K562 (cell line): Measurements from ENCODE around the gene MCCC2. TPM values are rescaled to one million over a fixed set of nuclear protein-coding genes. Genes with fewer than 3 reads are reported as not detected.

Source experiments
- ATAC-seq: fragments of 200-7000 bp; cut with Tn5 transposase; 3 replicates; pipeline ENCODE4 v1.9.1; 2020; ENCODE audit warnings: moderate library complexity
- BruUV-seq: library from RNA; stranded (reverse); fragments of 400-500 nt; replicated peaks from 2 replicates; lab custom pipeline; 2021; lab: Mats Ljungman, UMichigan
- CTCF ChIA-PET: fragments of 300-600 bp; formaldehyde crosslinking; extraction: SDS; loops from one replicate; lab custom pipeline; 2021; ENCODE audit warnings: low intra/inter-chr PET ratio; lab: Yijun Ruan, JAX
- POLR2A ChIA-PET: fragments of 300-600, 350-650 bp; sonication (Branson Sonifier 250); formaldehyde crosslinking; extraction: SDS; loops from one replicate; lab custom pipeline; 2021; ENCODE audit warnings: antibody characterized with exemption, inconsistent platforms; lab: Yijun Ruan, JAX
- DNase-seq, 4 experiments: peaks; one replicate each; pipeline versions ENCODE4 v3.0.0 to v3.0.0-alpha.2; 2011 to 2018; ENCODE audit warnings: low spot score in 3 of 4, mixed read lengths in 3 of 4; ENCODE audit errors: extremely low read depth in 1 of 4
- FAIRE-seq: peaks from 2 replicates; lab custom pipeline; 2011; peaks lifted over from hg19 to GRCh38; lab: Jason Lieb, UNC
- H2AFZ ChIP-seq: 2 replicates; pipeline ENCODE4 v1.6.0; 2011; ENCODE audit warnings: low read depth, low read length, control low read depth, inconsistent platforms
- H3K27ac ChIP-seq: fragments of 200-600 bp; 3 replicates; pipeline ENCODE4 v1.8.0; 2011; ENCODE audit warnings: low read depth, mild to moderate bottlenecking, control low read depth, inconsistent platforms, low read length, moderate library complexity, mixed read lengths; ENCODE audit errors: extremely low read depth
- H3K27me3 ChIP-seq, 2 experiments: fragments of 300-600 bp in 1 of 2; 2 replicates in 1 of 2; 3 replicates in 1 of 2; pipeline versions ENCODE4 v1.6.0 to v1.8.0; 2011; ENCODE audit warnings: inconsistent platforms in 2 of 2, low read length in 2 of 2, mild to moderate bottlenecking in 1 of 2, mixed read lengths in 1 of 2, moderate library complexity in 1 of 2; ENCODE audit not compliant: control insufficient read depth in 2 of 2, insufficient read depth in 2 of 2
- H3K36me3 ChIP-seq: fragments of 300-600 bp; 3 replicates; pipeline ENCODE4 v1.8.0; 2011; ENCODE audit warnings: mild to moderate bottlenecking, low read length, inconsistent platforms; ENCODE audit not compliant: control insufficient read depth, insufficient read depth
- H3K4me1 ChIP-seq, 2 experiments: fragments of 200-600 bp in 1 of 2; replicated peaks in 1 of 2; 2 replicates in 1 of 2; 3 replicates in 1 of 2; pipeline versions ENCODE4 v1.5.1 to v1.8.0; 2011; ENCODE audit warnings: inconsistent platforms in 2 of 2, low read length in 2 of 2, mild to moderate bottlenecking in 1 of 2, mixed read lengths in 1 of 2, moderate library complexity in 1 of 2; ENCODE audit not compliant: control insufficient read depth in 2 of 2, insufficient read depth in 2 of 2
- H3K4me2 ChIP-seq: 2 replicates; pipeline ENCODE4 v1.6.1; 2011; ENCODE audit warnings: low read length, control low read depth, inconsistent platforms, mixed read lengths; ENCODE audit not compliant: insufficient read depth
- H3K4me3 ChIP-seq: fragments of 200-600 bp; sonication (generic), shearing (Covaris generic); 2 replicates; pipeline ENCODE4 v1.5.1; 2016; ENCODE audit warnings: control low read depth, inconsistent platforms
- H3K79me2 ChIP-seq: fragments of 200-600 bp; 3 replicates; pipeline ENCODE4 v1.8.0; 2011; ENCODE audit warnings: low read length, inconsistent platforms; ENCODE audit not compliant: control insufficient read depth, insufficient read depth
- H3K9ac ChIP-seq, 2 experiments: 2 replicates each; pipeline versions ENCODE4 v1.6.0 to v1.6.1; 2011; ENCODE audit warnings: low read depth in 2 of 2, low read length in 2 of 2, control low read depth in 1 of 2, inconsistent platforms in 1 of 2, mild to moderate bottlenecking in 1 of 2, mixed read lengths in 1 of 2; ENCODE audit not compliant: insufficient read depth in 1 of 2
- H3K9me1 ChIP-seq: one replicate; pipeline ENCODE4 v1.6.0; 2011; ENCODE audit warnings: inconsistent platforms, mild to moderate bottlenecking, low read length, moderate library complexity; ENCODE audit not compliant: control insufficient read depth, insufficient read depth
- H3K9me3 ChIP-seq: replicated peaks from 2 replicates; pipeline ENCODE4 v1.5.1; 2011; ENCODE audit warnings: low read depth, low read length, inconsistent platforms; ENCODE audit not compliant: control insufficient read depth, insufficient read depth
- H4K20me1 ChIP-seq: replicated peaks from 2 replicates; pipeline ENCODE4 v1.6.1; 2011; ENCODE audit warnings: low read length, inconsistent platforms, mixed read lengths; ENCODE audit not compliant: control insufficient read depth, insufficient read depth
- BDP1 ChIP-seq: IDR thresholded peaks from 3 replicates; pipeline ENCODE4 v1.6.1; 2011; ENCODE audit not compliant: insufficient read length, insufficient read depth
- BHLHE40 ChIP-seq: IDR thresholded peaks from 2 replicates; pipeline ENCODE4 v1.6.1; 2011; ENCODE audit warnings: low read length, improper control_type of control experiment
- FOXK1 ChIP-seq: sonication (generic); formaldehyde crosslinking; IDR thresholded peaks from 2 replicates; pipeline ENCODE4 v1.8.0; 2022; ENCODE audit warnings: missing genetic modification reagents, mild to moderate bottlenecking, borderline replicate concordance
- IRF9 ChIP-seq: fragments of 450-650 bp; IDR thresholded peaks from 2 replicates; pipeline ENCODE4 v1.6.1; 2016; ENCODE audit warnings: missing biosample characterization, missing genetic modification characterization
- MTF1 ChIP-seq: fragments of 250-450 bp; sonication (Bioruptor Pico); IDR thresholded peaks from 2 replicates; pipeline ENCODE4 v1.9.0; 2021; ENCODE audit warnings: moderate library complexity, mild to moderate bottlenecking, inconsistent platforms, borderline replicate concordance
- POLR3G ChIP-seq: IDR thresholded peaks from 2 replicates; pipeline ENCODE4 v1.6.1; 2011; ENCODE audit not compliant: insufficient read length, insufficient replicate concordance; ENCODE audit errors: extremely low read depth
- PREB ChIP-seq: sonication (generic); formaldehyde crosslinking; IDR thresholded peaks from 2 replicates; pipeline ENCODE4 v1.8.1; 2023; ENCODE audit warnings: mild to moderate bottlenecking, missing genetic modification reagents
- RBM15 ChIP-seq: fragments of 200-400 bp; formaldehyde crosslinking; IDR thresholded peaks from 2 replicates; pipeline ENCODE4 v1.6.1; 2018; ENCODE audit warnings: mild to moderate bottlenecking, low read length, moderate library complexity; ENCODE audit not compliant: insufficient read depth
- RFX7 ChIP-seq: fragments of 250-450 bp; sonication (Bioruptor Pico); IDR thresholded peaks from 2 replicates; pipeline ENCODE4 v1.5.1; 2021; ENCODE audit warnings: mild to moderate bottlenecking
- SIRT6 ChIP-seq: IDR thresholded peaks from one replicate; pipeline ENCODE4 v1.6.1; 2012; ENCODE audit warnings: low read depth, mild to moderate bottlenecking, control low read depth, inconsistent platforms, low read length, moderate library complexity
- STAT5A ChIP-seq: IDR thresholded peaks from 2 replicates; pipeline ENCODE4 v1.6.1; 2012; ENCODE audit warnings: low read length, inconsistent platforms, borderline replicate concordance
- TRIM25 ChIP-seq: fragments of 450-650 bp; IDR thresholded peaks from 2 replicates; pipeline ENCODE4 v1.7.0; 2016; ENCODE audit warnings: borderline replicate concordance
- ZBTB34 ChIP-seq: fragments of 250-450 bp; sonication (Bioruptor Pico); IDR thresholded peaks from 2 replicates; pipeline ENCODE4 v1.8.0; 2021; ENCODE audit warnings: mild to moderate bottlenecking, moderate library complexity
- ZFP36 ChIP-seq: fragments of 150-350 bp; IDR thresholded peaks from 2 replicates; pipeline ENCODE4 v1.6.1; 2018; ENCODE audit warnings: low read length, low read depth; ENCODE audit not compliant: partially characterized antibody
- ZNF239 ChIP-seq: fragments of 250-450 bp; sonication (Bioruptor Pico); IDR thresholded peaks from 2 replicates; pipeline ENCODE4 v1.4.0; 2020; ENCODE audit warnings: mild to moderate bottlenecking
- ZNF3 ChIP-seq: fragments of 250-450 bp; sonication (Bioruptor Pico); IDR thresholded peaks from 2 replicates; pipeline ENCODE4 v1.5.0; 2021; ENCODE audit warnings: mild to moderate bottlenecking, moderate library complexity
- ZNF511 ChIP-seq: sonication (generic); formaldehyde crosslinking; IDR thresholded peaks from 2 replicates; pipeline ENCODE4 v1.8.0; 2022; ENCODE audit warnings: mild to moderate bottlenecking, missing genetic modification reagents
- ZNF766 ChIP-seq: fragments of 200-800 bp; sonication (Bioruptor generic); conservative IDR thresholded peaks from 2 replicates; pipeline ENCODE4 v1.6.1; 2016; ENCODE audit warnings: missing genetic modification characterization, missing compliant biosample characterization
- ZNF778 ChIP-seq: fragments of 450-650 bp; formaldehyde crosslinking; IDR thresholded peaks from 2 replicates; pipeline ENCODE4 v1.4.0; 2020; ENCODE audit warnings: mild to moderate bottlenecking, moderate library complexity
- WGBS: fragments of 100-300 bp; shearing (Covaris generic); methylation state at CpG from one replicate; pipeline ENCODE4 v1.1.6; 2016; ENCODE audit warnings: low coverage, mixed read lengths; ENCODE audit not compliant: insufficient coverage; ENCODE audit errors: missing lambda C conversion rate; 5-methylcytosine and 5-hydroxymethylcytosine counted together
- in situ Hi-C: fragments of 300-500 bp; cut with MboI; formaldehyde crosslinking; loops from 4 replicates; pipeline ENCODE4 v1.15.0; 2018; ENCODE audit warnings: inconsistent platforms, mixed read lengths
- intact Hi-C: fragments of 100-400 bp; cut with micrococcal nuclease; formaldehyde crosslinking; loops from 2 replicates; pipeline ENCODE4 v1.14.2; 2022
- polyA plus RNA-seq, 8 experiments: library from polyadenylated mRNA; depleted of rRNA in 4 of 8; stranded (reverse) in 5 of 8; unstranded in 3 of 8; fragments of >200 nt; fragmentation: Nextera tagmentation in 2 of 8; fragmentation: Illumina TruSeq in 1 of 8; extraction: Ambion mirVana in 2 of 8; extraction: Trizol in 1 of 8; gene quantifications; 2 replicates each; pipeline versions ENCODE4 v1.2.1 to v1.2.3, GENCODE V29; 2011 to 2014; ENCODE audit warnings: inconsistent platforms in 1 of 8, missing spikeins in 1 of 8
- total RNA-seq, 7 experiments: library from RNA; depleted of rRNA in 6 of 7; stranded (reverse); fragments of >200 nt in 6 of 7; fragmentation: Illumina TruSeq in 2 of 7; extraction: Trizol in 2 of 7; gene quantifications; 2 replicates each; pipeline versions ENCODE4 v1.2.1 to v1.2.3, GENCODE V29; 2011 to 2021; ENCODE audit warnings: low replicate concordance in 1 of 7

MCCC2 gene
- total and polyA plus RNA-seq, 9 of the 15 experiments (the other 6 are each of a cell fraction or from before 2014, with no cell fraction given) = 17.1 to 77.9 (median 52.5) TPM

GRCh38 chr5:71621741-71622140 is 34.6 kb downstream of the MCCC2 start:
- no TSS peak for BruUV-seq
- H3K9ac ChIP-seq = no peak overlapping the region
- no peaks in the 10 kb centered on the region for H4K20me1 ChIP-seq
- no peaks in the 10 kb centered on the region for H3K9me1 ChIP-seq
- CTCF ChIA-PET = no interaction called here
- H3K4me1 ChIP-seq = peaks cover 0 to 3% of the 10 kb centered on the region in 2 experiments; a peak in 2 of 5 replicates
- DNase-seq = no peak
- no peak overlapping the region for H2AFZ ChIP-seq
- no peak overlapping the region for H3K27ac ChIP-seq
- ATAC-seq = no peak
- WGBS = 54% methylated on average over 2 of the region's 2 CpGs
- no peak overlapping the region for H3K4me2 ChIP-seq
- intact Hi-C loops (no loop called here), in situ Hi-C loops (no loop called here)
- FAIRE-seq = no peak
- no peak overlapping the region for H3K4me3 ChIP-seq
- no peaks in the 10 kb centered on the region for H3K27me3 ChIP-seq
- POLR2A ChIA-PET = no interaction called here
- no peaks in the 10 kb centered on the region for H3K79me2 ChIP-seq
- peaks cover 22% of the 10 kb centered on the region; the same call in 1 of the 3 replicates for H3K36me3 ChIP-seq
- H3K9me3 ChIP-seq = no peaks in the 10 kb centered on the region
- TF ChIP-seq ZNF239 (CRISPR knock-in tag) (no peak), RBM15 (no peak), ZFP36 (no peak), STAT5A (no peak), BDP1 (no peak), BHLHE40 (no peak), ZBTB34 (CRISPR knock-in tag) (no peak), PREB (CRISPR knock-in tag) (no peak), ZNF778 (CRISPR knock-in tag) (no peak), TRIM25 (no peak), ZNF3 (CRISPR knock-in tag) (no peak), IRF9 (tag) (no peak), MTF1 (CRISPR knock-in tag) (no peak), FOXK1 (no peak), ZNF766 (CRISPR knock-in tag) (no peak), SIRT6 (no peak), POLR3G (no peak), RFX7 (CRISPR knock-in tag) (no peak), ZNF511 (CRISPR knock-in tag) (no peak)
